ENCODE results near the gene POLD2.

The POLD2 gene

DNA sequence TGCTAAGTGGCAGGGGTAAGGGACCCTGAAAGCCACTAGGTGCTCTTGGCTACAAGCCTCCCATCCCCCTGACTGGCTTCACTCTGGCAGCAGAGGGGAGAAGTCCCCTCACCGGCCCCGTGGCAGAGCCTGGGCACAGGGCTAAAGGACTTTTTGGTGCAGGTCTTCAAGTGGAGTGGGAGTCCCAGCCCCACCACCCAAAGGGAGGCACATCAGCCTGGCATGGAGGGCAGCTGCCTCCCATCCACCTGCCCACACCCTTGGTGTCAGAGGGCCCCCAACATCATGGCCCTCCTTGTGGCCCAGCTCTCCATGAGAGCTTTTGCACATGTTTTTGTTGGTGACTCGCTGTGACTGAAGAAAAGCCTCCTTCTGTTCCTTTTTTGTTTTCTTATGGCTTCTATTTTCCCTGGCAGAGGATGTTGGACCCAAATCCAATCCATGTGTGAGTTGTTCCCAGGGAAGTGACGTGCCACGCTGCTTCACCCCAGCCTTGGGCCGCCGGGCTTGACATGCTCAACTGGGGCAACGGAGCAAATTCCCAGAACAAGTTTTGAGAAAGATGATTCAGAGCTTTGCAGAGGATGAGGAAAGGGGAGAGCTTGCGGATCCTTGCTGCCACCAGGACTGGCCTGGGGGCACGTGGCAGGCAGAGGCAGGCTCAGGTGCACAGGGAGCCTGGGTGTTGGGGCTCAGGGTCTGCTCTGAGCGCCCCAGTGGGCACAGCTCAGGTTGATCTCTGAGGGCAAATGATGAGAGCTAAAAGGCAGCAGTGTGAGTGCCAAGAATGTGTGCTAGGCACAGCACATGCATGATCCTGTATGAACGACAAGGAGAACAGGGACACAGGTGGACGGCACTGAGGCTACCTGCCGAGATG lies 21.1 kb downstream of the POLD2 start:
- DNase-seq (ENCODE audit: low read depth), result no peak

DNA sequence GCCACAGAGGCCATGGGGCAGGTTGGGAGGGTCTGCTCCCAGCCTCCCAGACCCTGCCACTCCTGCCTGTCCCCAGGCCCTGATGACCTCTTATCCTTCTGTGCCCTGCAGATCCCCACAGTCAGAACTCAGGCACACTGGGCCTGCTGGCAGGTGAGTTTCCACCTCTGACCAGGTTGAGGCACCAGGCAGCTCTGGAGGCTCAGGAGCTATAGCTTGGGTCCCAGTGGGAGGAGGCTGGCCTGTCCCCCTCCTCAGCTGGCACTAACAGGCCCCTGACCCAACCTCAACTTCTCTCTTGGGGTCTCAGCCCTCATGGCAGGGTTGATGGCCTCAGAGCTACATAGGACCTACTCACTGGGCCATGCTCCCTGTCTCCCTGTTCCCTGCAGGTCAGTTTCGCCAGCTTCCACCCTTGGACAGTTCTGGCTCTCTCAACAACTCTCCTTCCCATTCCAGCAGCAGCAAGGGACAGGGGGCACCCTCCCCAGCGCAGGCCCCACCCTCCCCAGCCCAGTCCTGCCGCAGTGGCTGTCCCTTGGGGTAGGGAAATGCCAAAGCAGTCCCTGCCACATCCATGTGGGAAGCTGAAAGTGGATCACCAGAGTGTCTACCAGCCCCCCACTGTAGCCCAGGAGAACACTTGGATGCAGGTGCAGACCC lies 21.9 kb downstream of the POLD2 start:
- no peak for DNase-seq (ENCODE audit: low read depth)

DNA sequence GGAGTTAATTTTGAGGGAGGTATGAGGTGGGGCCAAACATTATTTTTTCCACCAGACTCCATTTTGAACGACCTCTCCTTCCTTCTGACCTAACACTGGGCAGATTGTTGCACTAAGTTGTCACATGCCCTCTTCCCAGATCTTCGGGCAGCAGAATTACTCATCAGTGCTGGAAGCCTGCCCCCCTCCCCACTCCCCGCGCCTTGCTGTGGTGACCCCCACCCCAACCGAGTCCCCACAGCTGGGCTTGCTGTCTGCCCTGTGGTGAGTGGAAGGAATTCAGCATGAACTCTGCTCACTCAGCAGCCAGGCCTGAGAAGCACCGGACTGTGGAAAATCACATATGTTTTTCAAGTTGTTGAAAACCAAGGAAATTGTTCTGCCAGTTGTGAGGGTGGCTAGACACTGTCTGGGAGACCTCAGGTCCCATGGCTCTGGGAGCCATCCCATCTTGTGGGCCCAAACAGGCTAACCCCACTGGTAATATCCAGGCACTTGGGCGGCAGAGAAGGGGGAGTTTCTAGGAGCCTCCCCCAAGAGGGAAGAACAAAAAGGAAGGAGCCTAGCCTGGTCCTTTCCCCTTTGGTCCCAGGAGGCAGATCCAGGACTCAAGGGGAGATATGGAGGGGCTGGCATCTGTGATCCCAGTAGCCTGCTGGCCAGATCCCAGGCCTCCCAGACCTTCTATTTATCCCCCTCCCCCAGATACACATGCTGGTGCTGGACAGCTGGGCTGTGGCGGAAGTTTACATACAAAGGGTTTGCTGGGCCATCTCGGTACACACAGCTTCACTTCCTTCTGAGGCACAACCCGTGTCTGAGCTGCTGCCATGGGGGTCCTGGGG lies 22.7 kb downstream of the POLD2 start:
- DNase-seq (ENCODE audit: low read depth), result no peak

DNA sequence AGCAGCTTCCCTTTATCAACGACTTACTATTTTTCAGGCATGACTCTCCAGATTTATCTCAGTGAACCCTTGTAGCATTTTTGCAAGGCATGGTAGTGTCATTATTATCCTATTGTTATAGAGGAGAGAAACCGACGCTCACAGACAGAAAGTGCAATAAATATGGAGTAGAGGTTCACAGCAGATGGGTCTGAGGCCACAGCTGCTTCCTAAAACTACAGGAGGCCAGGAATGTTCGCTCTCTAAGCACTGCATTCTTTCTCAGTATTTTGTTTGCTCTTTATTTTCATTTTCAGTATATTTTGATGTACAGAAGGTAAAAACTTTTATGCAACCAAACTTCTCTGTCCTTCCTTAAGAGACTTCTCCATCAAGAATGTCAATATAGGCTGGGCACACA lies 23.7 kb downstream of the POLD2 start:
- no peak for DNase-seq (ENCODE audit: low read depth)

DNA sequence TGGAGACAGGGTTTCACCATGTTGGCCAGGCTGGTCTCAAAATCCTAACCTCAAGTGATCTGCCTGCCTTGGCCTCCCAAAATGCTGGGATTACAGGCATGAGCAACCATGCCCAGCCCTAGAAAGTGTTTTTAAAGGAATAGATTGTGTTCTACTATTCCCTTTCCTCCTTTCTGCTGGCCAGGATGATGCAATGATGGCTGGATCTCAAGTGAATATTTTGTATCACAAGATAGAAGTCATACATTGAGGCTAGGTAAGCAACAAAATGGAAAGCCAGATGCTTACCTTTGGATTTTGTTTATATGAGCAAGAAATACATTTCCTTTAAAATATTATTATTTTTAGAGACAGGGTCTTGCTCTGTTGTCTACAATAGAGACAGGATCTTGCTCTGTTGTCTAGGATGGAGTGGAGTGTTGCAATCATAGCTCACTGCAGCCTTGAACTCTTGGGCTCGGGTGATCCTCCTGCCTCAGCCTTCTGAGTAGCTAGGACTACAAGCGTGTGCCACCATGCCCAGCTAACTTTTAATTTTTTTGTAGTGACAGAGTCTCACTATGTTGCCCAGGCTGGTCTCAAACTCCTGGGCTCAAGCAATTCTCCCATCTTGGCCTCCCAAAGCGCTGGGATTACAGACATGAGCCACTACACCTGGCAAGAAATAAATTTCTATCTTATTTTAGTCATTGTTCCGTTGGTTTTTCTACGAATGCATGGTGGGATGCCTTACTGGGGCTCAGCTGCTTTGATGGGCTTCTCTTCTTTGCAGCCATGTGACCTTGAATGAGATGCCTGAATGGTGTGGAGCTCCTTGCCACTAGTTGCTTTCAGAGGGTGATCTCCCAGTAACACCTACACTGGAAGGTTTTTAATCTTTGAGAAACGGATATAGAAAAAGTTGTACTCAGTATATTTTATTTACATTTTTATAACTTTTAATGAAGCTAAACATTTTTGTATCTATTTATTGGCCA lies 25.0 kb downstream of the POLD2 start:
- no peak for DNase-seq (ENCODE audit: low read depth)

DNA sequence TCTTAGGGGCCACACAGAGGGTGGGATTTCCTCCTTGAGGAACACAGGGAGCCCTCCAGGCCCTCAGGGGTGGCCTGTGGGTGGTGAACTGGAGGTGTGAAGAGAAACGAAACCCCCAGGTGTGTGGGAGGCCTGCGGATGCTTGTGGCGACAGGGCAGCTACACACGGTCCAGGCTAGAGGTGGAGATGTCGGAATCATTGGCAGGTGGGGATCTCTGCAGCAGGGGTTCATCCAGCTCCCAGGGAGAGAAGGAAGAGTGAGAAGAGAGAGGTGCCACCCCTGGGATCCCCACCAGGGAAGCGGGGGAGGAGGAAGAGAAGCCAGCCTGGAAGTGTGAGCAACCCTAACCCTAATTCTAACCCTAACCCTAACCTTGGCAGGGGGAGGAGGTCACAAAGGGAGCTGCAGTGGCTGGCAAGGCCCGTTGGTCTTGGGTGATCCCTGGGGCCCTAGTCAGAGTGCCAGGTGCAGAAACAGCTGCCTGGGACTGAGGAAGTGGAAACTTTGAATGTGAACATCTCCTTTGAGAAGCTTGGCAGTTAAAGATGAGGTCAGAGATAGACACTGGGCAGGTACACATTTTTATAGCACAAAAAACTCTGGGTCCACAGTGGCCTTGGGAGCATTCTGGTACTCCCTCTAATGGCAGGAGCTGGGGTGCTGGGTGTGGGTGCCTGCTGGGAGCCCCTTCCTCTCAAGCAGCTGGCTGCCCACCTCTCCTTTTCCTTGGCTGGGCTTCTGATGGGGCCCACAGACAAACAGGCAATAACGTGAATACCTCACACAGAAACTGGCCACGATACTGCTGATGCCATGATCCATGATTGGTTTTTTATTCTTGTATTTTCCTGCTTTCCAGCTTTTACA lies 26.1 kb downstream of the POLD2 start:
- DNase-seq (ENCODE audit: low read depth), result no peak

DNA sequence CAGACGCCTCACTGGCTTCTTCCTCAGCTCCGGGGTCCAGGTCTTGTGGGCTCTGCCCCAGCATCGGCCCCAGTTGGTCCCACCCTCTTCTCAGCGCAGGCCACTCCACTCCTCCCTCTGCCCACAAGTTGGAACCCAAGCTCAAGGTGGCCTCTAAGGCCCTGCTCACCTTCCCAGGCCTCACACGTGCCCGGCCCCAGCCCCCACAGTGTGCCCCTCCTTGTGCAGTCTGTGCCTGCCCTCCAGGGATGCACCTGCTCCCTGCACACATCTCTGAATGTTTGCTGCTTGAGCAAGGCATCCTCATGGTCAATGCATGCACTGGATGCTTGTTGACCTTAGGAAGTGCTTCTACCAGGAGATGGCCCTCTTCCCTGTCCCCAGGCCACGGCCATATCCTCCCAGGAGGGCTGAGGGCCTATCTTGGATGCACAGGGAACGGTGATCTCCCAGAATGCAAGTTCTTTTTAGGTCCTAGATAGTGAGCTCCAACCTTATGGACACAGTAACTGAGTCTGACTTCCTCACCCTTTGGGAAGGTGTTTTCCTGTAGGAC lies 26.9 kb downstream of the POLD2 start:
- no peak for DNase-seq (ENCODE audit: low read depth)

DNA sequence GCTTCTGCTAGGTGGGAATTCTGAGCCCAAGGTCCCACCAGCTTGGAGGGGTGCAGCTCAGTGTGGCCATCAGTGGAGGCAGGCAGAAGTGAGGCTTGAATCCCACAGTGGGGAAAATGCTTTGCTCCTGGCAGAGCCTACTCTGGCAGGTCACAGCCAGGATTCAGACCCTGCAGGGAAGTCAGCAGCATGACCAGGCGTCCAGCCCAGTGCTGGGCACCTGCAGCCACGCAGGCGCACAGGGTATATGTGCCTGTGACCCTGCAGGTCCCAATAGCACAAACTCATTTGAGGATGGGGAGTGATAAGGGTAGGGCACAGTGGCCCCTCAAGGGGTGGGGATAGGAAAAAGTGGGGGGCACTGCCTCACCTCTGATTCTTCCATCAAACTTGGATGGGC lies 27.6 kb downstream of the POLD2 start:
- no peak for DNase-seq (ENCODE audit: low read depth)

DNA sequence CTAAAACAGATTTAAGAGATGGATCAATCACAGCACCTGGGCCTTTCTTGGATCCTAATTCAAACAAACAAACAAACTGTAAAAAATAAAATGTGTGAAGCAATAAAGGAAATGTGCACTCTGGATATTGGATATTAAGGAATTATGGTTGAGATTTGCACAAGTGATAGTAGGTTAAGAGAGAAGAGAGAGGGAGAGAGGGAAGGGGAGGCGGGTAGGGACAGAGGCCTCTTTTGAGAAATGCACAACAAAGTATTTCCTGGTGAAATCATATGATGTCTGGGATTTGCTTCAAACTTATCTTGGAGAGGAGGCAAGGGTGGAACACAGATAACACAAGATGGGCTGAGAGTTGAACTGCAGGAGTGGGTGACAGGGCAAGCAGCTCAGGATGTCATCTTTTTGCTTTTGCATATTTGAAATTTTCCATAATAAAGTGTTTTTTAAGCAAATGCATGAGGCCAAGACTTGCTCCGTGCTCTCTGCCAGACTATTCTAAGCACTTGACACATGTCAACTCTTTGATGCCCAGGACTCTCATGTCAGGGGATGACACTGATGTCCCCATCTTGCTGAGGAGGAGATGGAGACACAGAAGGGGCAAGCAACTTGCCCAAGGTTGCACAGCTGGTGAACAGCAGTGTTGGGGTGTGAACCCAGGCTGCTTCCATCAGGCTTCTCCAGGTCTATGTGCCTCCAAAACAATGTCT lies 28.3 kb downstream of the POLD2 start:
- DNase-seq (ENCODE audit: low read depth), result no peak

DNA sequence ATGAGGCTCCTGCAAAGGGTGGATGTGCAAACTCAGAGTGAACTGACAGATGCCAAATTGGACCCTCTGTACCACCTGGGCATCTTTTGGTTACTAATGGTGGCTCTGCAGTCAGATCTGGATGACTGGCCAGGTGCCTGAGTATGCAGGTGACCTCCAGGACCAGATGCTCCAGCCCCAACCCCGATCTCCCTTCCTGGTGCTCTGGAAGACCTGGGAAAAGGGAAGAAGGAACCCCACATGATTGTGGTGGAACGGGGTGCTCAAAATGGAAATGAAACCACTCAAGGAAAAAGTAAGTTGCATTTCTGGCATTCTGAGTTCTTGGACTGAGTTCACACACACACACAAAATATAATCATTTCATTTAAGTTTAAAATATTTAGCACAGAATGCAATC lies 29.0 kb downstream of the POLD2 start:
- no peak for DNase-seq (ENCODE audit: low read depth)

DNA sequence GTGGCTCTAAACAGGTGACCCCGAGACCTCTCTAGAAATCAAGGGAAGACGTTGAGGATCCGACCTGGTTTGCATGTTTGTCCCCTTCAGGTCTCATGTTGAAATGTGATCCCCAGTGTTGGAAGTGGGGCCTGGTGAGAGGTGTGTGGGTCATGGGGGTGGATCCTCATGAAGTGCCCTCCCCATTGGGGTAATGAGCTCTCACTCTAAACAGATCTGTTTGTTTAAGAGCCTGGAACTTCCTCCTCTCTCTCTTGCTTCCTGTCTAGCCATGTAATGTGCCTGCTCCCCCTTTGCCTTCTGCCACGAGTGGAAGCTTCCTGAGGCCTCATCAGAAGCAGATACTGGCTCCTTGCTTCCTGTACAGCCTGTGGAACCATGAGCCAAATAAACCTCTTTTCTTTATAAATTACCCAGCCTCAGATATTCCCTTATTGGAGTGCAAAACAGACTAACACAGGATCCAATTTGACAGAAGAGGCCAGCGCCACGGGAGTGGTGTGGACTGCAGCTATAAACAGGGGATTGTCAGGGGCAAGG lies 30.2 kb downstream of the POLD2 start:
- no peak for DNase-seq (ENCODE audit: low read depth)

DNA sequence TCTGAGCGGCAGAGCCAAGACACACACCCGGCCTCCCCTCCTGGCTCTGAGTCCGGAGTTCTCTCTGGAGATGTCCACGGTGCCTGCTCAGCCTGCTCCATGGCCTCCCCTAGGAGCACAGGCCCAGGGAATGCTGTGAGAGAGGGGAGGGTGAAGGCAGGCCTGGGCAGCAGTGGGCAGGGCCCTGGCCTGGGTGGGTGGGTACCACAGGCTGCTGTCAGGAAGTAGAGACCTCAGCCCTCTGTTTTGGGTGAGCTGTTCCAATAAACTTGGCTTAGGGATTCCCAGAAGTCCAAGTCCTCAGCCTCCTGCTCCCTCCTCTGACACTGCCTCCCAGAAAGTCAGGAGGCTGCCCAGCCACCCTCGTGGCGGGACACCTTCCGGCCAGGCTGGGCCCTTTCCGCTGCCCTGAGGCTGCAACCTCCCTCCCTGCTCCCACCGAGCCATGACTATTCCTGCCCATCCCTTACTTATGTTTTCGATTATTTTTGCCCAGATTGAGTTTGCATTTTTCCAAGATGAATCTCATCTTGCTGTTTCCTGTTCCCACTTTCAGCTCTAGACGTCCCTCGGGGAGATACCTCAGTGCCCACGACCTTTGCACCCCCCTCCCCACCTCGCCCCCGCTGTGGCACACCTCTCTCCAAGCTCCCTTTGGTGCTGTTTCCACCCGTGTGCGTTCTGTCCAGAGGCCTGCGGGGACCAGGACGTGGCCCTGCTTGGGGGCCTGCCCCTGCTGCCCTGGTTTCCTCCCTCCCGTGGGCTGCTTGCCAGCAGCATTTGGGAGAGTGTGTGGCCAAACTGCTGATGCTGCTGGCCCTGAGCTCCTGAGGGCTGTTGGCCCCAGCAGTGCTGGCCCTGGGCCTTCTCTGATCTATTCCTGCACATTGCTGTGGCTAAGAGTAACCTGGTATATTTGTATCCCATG lies 35.2 kb downstream of the POLD2 start:
- no peak for DNase-seq (ENCODE audit: low read depth)

DNA sequence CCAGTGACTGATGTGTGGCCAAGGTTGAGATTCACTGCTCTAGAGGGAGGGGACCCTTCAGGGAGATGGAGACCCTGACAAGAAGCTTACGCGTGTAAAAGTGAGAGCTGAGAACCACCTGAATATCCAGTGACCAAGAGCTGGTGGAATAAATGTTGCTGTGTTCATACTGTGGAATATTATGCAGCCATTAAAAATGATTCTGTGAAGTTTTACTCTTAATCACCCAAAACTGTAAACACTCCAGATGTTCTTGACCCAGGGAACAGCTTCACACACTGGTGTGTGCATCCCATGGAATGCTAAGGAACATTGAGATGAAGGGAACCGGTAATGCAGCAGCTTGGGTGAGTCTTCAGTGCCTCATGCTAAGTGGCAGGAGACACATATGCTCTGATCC lies 36.7 kb downstream of the POLD2 start:
- no peak for DNase-seq (ENCODE audit: low read depth)

DNA sequence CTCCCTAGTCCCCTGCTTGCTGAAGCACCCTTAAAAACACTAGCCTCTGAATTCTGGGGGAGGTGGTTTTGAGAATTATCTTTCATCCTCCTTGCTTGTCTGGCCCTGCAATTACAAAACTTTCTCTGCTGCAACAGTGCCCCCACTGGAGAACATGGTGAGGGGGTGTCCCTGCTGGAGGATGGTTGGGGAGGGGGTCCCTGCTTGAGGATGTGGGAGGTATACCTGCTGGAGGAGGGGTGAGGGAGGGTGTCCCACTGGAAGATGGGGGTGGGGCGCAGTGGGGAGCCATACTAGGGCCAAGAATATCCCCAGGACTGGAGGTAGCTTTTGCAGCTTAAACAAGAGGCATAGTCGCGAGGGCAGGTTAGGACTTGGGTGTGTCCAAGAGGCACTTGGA lies 37.8 kb downstream of the POLD2 start:
- no peak for DNase-seq (ENCODE audit: low read depth)

DNA sequence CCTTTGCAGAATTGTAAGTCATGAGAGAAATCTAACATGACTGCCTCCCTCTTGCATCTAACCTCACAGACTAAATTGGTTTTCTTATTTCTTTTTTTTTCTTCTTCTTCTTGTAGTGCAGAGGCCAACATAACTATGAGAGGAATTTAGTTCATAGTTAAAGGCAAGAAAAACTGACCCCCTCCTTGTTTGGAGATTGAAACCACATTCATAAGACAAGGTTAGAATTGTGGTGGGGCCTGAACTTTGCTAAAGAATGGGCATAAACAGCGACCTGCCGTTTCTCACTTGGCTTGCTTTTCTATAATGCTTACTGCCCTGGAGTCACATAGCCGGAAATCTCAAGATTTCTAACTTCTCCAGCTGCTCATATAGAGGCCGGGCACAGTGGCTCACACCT lies 38.6 kb downstream of the POLD2 start:
- no peak for DNase-seq (ENCODE audit: low read depth)

DNA sequence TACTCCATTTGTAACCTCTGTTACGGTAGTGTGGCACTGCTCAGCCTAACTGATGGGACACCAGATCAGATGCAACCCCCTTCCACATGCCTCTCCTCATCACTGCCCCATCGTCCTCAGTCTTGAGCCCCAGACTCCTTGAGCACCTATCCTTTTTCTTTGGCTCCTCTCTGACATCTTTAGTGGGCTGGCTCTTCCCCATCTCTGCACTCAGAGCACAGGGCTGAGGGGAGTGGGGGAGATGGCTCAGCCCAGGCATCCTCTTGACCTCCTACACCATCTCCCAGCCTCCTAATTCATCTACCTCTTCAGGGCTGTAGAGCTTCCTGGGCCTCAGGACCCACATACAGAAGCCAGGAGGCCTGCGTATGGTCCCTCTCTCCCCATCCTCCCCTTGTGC lies 39.6 kb downstream of the POLD2 start:
- DNase-seq (ENCODE audit: low read depth), result no peak

DNA sequence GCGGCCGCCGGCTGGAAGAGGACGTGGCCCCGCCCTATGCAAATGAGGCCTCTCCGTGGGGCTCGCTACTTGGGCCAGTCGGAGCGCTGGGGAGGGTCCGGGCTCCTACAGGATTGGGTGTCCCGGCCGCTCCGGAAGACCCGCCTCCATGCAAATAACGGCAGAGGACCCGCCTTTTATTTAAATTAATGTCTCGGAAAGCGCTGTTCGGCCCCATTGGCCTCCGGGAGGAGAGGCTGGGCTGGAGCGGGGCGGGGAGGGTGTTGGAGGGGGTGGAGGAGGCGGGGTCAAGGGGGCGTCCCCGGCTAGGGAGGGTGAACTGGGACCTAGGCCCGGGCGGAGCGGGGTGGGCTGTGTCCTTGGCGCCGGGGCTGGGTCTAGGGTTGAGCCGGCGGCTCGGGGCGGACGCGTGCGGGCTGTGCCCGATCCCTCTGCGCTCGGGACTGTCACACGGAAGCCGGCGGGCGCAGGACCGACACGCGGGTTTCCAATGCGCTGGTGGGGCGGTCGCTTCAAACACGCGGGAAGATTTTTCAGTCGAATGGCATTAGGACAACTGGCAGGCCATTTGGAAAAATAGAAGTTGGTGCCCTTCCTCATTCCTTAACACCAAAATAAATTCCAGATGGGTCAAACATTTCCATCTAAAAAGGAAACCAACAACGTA lies 40.7 kb downstream of the POLD2 start:
- peak; percentile 92 for DNase-seq (ENCODE audit: low read depth)

Measured in stimulated activated CD8-positive, alpha-beta memory T cell treated with anti-CD3 and anti-CD28 coated beads, Interleukin-15, amount 100 ng/mL, for 1 hour (primary cell).